Fibroblast of lung (primary cell): ENCODE results near the gene RPS19BP1.

Experiments
- EZH2 ChIP-seq: IDR thresholded peaks from 2 replicates; pipeline ENCODE4 v1.5.1; 2012; ENCODE audit warnings: low read length, control low read depth, mild to moderate bottlenecking; ENCODE audit errors: missing control alignments
- TF ChIP-seq, protein P1 (sequence below), 2 donors: IDR thresholded peaks in 1 of 2; conservative IDR thresholded peaks in 1 of 2; 1 replicate in 1 of 2; 2 replicates in 1 of 2; pipeline ENCODE4 v1.5.1; 2011 to 2012; ENCODE audit warnings: low read length in 2 of 2, control low read depth in 1 of 2, inconsistent platforms in 1 of 2, low read depth in 1 of 2, mild to moderate bottlenecking in 1 of 2

DNA sequence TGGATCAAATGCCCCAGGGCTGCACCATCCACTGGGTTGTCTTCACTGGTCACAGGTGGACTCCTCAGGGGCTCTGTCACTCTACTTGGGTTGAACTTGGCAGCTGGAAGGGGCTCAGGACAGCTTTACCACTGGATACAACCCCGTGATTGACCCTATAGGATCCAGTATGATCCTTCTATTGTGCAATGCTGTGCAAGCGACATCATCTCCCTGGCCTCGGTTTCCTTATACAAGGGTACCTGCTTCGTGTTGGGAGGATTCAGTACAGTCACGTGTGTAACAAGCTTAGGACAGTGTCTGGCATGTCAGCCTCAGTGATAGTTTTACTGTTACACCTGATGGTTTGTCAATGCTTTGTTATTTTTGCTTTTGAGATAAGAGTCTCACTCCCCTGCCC, 51.0 kb downstream of the RPS19BP1 start:
- no peak for TF ChIP-seq EZH2
- TF ChIP-seq, protein P1, sequence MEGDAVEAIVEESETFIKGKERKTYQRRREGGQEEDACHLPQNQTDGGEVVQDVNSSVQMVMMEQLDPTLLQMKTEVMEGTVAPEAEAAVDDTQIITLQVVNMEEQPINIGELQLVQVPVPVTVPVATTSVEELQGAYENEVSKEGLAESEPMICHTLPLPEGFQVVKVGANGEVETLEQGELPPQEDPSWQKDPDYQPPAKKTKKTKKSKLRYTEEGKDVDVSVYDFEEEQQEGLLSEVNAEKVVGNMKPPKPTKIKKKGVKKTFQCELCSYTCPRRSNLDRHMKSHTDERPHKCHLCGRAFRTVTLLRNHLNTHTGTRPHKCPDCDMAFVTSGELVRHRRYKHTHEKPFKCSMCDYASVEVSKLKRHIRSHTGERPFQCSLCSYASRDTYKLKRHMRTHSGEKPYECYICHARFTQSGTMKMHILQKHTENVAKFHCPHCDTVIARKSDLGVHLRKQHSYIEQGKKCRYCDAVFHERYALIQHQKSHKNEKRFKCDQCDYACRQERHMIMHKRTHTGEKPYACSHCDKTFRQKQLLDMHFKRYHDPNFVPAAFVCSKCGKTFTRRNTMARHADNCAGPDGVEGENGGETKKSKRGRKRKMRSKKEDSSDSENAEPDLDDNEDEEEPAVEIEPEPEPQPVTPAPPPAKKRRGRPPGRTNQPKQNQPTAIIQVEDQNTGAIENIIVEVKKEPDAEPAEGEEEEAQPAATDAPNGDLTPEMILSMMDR (conservative IDR thresholded peaks at IDR 0.05 in 1 of 2, IDR thresholded peaks at IDR 0.05 in 1 of 2; ENCODE audit: low read depth in 1 of 2, low read length in 2 of 2), result no peak
